Ovary (tissue), 3 donors: Measurements from ENCODE around the gene CACNA1E.

Experiments
- CTCF ChIP-seq, 3 donors: fragments of 450-650 bp in 2 of 3; fragments of 200-600 bp in 1 of 3; IDR thresholded peaks; one replicate each; pipeline versions ENCODE4 v1.5.1 to v1.8.0; 2016 to 2022; ENCODE audit warnings: antibody characterized with exemption in 3 of 3, mild to moderate bottlenecking in 1 of 3
- EP300 ChIP-seq: sonication (generic); formaldehyde crosslinking; IDR thresholded peaks from one replicate; pipeline ENCODE4 v1.6.1; 2017; ENCODE audit warnings: antibody characterized with exemption
- POLR2A ChIP-seq: fragments of 450-650 bp; IDR thresholded peaks from one replicate; pipeline ENCODE4 v1.6.1; 2017; ENCODE audit warnings: antibody characterized with exemption, mild to moderate bottlenecking, moderate library complexity
- donor health status: DM: no; HTN: no; CAD: no.

GRCh38 chr1:181818459-181818858 is 335.1 kb downstream of the CACNA1E start:
- TF ChIP-seq CTCF (IDR thresholded peaks at IDR 0.05) = no peak
- TF ChIP-seq POLR2A = no peak
- no peak for TF ChIP-seq EP300
